Dermis blood vessel endothelial cell (primary cell): ENCODE results near the gene SLC5A7. TPM values are rescaled to one million over a fixed set of nuclear protein-coding genes. Genes with fewer than 3 reads are reported as not detected.

Experiments
- total RNA-seq: library from RNA; depleted of rRNA; stranded (reverse); fragments of >200 nt; gene quantifications from 2 replicates; pipeline ENCODE4 v1.2.3, GENCODE V29; 2014

SLC5A7 gene
- total RNA-seq, 1 donor from 2014 or later, result not detected

Other genes starting within 250 kb of the SLC5A7 start
- not detected in 2 replicates for gene RGPD4, start 159.6 kb upstream of the SLC5A7 start, total RNA-seq